DND-41 (cell line): ENCODE measurements around the gene HTR2C.
"Not testable (repeated sequence)": the region's sequence is repeated elsewhere in the genome, so short reads cannot be mapped to it uniquely, and the experiment has no call there.

Experiments
- ATAC-seq: fragments of 200-7000 bp; cut with Tn5 transposase; 3 replicates; pipeline ENCODE4 v1.9.1; 2021; ENCODE audit warnings: low read depth; ENCODE audit not compliant: insufficient read depth
- DNase-seq: peaks from one replicate; pipeline ENCODE4 v3.0.0-alpha.2; 2020
- H2AFZ ChIP-seq: 2 replicates; pipeline ENCODE4 v1.6.0; 2012; ENCODE audit warnings: low read depth, low read length
- H3K27ac ChIP-seq: 2 replicates; pipeline ENCODE4 v1.5.1; 2012; ENCODE audit warnings: low read length, inconsistent platforms
- H3K27me3 ChIP-seq: fragments of 200-600 bp; sonication (generic); 2 replicates; pipeline ENCODE4 v1.6.0; 2012; ENCODE audit warnings: low read length, mild to moderate bottlenecking, inconsistent platforms; ENCODE audit not compliant: insufficient read depth, poor library complexity
- H3K36me3 ChIP-seq: 2 replicates; pipeline ENCODE4 v1.5.1; 2012; ENCODE audit warnings: low read length, inconsistent platforms; ENCODE audit not compliant: insufficient read depth
- H3K4me1 ChIP-seq: 2 replicates; pipeline ENCODE4 v1.5.1; 2012; ENCODE audit warnings: mild to moderate bottlenecking, low read length; ENCODE audit not compliant: insufficient read depth
- H3K4me2 ChIP-seq: 2 replicates; pipeline ENCODE4 v1.6.0; 2012; ENCODE audit warnings: mild to moderate bottlenecking, moderate library complexity, low read length, inconsistent platforms; ENCODE audit not compliant: insufficient read depth
- H3K4me3 ChIP-seq, 2 experiments: fragments of 200-600 bp in 1 of 2; shearing (Covaris generic) in 1 of 2; 2 replicates each; pipeline ENCODE4 v1.5.1; 2012 to 2016; ENCODE audit warnings: inconsistent platforms in 2 of 2, low read length in 2 of 2, mild to moderate bottlenecking in 2 of 2, low read depth in 1 of 2, moderate library complexity in 1 of 2
- H3K79me2 ChIP-seq: 2 replicates; pipeline ENCODE4 v1.6.0; 2012; ENCODE audit warnings: low read length, inconsistent platforms; ENCODE audit not compliant: insufficient read depth
- H3K9ac ChIP-seq: 2 replicates; pipeline ENCODE4 v1.6.0; 2012; ENCODE audit warnings: low read depth, mild to moderate bottlenecking, inconsistent platforms, low read length, moderate library complexity
- H3K9me3 ChIP-seq: 2 replicates; pipeline ENCODE4 v1.5.1; 2012; ENCODE audit warnings: low read length, moderate library complexity, mild to moderate bottlenecking, inconsistent platforms; ENCODE audit not compliant: insufficient read depth, severe bottlenecking
- H4K20me1 ChIP-seq: 2 replicates; pipeline ENCODE4 v1.6.0; 2012; ENCODE audit warnings: low read length; ENCODE audit not compliant: insufficient read depth
- CTCF ChIP-seq: IDR thresholded peaks from 2 replicates; pipeline ENCODE4 v1.5.1; 2012; ENCODE audit warnings: borderline replicate concordance, low read length, moderate library complexity, mild to moderate bottlenecking; ENCODE audit not compliant: poor library complexity, severe bottlenecking; ENCODE audit errors: extremely low read depth
- EZH2 ChIP-seq: IDR thresholded peaks from 3 replicates; pipeline ENCODE4 v1.6.1; 2012; ENCODE audit warnings: borderline replicate concordance, low read depth, mild to moderate bottlenecking, moderate library complexity, low read length, inconsistent platforms; ENCODE audit not compliant: severe bottlenecking

Gene HTR2C

GRCh38 chrX:114626323-114626722 lies 42.4 kb downstream of the HTR2C start:
- Histone ChIP-seq H3K27me3 (no peaks in the 10 kb centered on the region), H3K27ac (no peak overlapping the region), H3K9me3 (no peaks in the 10 kb centered on the region), H3K36me3 (no peaks in the 10 kb centered on the region), H2AFZ (no peak overlapping the region), H3K4me1 (no peaks in the 10 kb centered on the region), H4K20me1 (no peaks in the 10 kb centered on the region), H3K79me2 (no peaks in the 10 kb centered on the region), H3K4me3 (no peak overlapping the region), H3K4me2 (no peak overlapping the region), H3K9ac (no peak overlapping the region)
- TF ChIP-seq EZH2: no peak
- no peak for TF ChIP-seq CTCF
- ATAC-seq: no peak
- DNase-seq: no peak

- H3K9ac ChIP-seq: no peak overlapping the region
- no peaks in the 10 kb centered on the region for H3K79me2 ChIP-seq
- H3K27ac ChIP-seq: no peak overlapping the region
- H3K4me2 ChIP-seq: no peak overlapping the region
- no peaks in the 10 kb centered on the region for H3K4me1 ChIP-seq
- H3K4me3 ChIP-seq: no peak overlapping the region
- DNase-seq (no peak), ATAC-seq (no peak)
- no peaks in the 10 kb centered on the region for H4K20me1 ChIP-seq
- no peak for TF ChIP-seq CTCF
- no peak for TF ChIP-seq EZH2
- no peaks in the 10 kb centered on the region for H3K9me3 ChIP-seq
- H3K36me3 ChIP-seq: no peaks in the 10 kb centered on the region
- no peaks in the 10 kb centered on the region for H3K27me3 ChIP-seq
- no peak overlapping the region for H2AFZ ChIP-seq
Measured at GRCh38 chrX:114635986-114636385, 52.1 kb downstream of the HTR2C start.

GRCh38 chrX:114650351-114650750 lies 66.5 kb downstream of the HTR2C start:
- H3K4me1 ChIP-seq: no peaks in the 10 kb centered on the region
- H3K4me2 ChIP-seq: no peak overlapping the region
- no peaks in the 10 kb centered on the region for H4K20me1 ChIP-seq
- TF ChIP-seq CTCF: no peak
- TF ChIP-seq EZH2: no peak
- ATAC-seq: no peak
- DNase-seq: no peak
- no peaks in the 10 kb centered on the region for H3K9me3 ChIP-seq
- no peak overlapping the region for H3K27ac ChIP-seq
- H3K4me3 ChIP-seq: no peak overlapping the region
- H3K9ac ChIP-seq: no peak overlapping the region
- H3K27me3 ChIP-seq: no peaks in the 10 kb centered on the region
- H3K79me2 ChIP-seq: no peaks in the 10 kb centered on the region
- H2AFZ ChIP-seq: no peak overlapping the region
- no peaks in the 10 kb centered on the region for H3K36me3 ChIP-seq

GRCh38 chrX:114675365-114675764 lies 91.5 kb downstream of the HTR2C start:
- ATAC-seq: no peak
- H3K9me3 ChIP-seq: no peaks in the 10 kb centered on the region
- no peaks in the 10 kb centered on the region for H4K20me1 ChIP-seq
- H3K4me3 ChIP-seq: no peak overlapping the region
- no peaks in the 10 kb centered on the region for H3K36me3 ChIP-seq
- H3K79me2 ChIP-seq: no peaks in the 10 kb centered on the region
- H3K27ac ChIP-seq: no peak overlapping the region
- no peaks in the 10 kb centered on the region for H3K27me3 ChIP-seq
- no peak overlapping the region for H2AFZ ChIP-seq
- H3K9ac ChIP-seq: no peak overlapping the region
- H3K4me2 ChIP-seq: no peak overlapping the region
- DNase-seq: no peak
- TF ChIP-seq EZH2: no peak
- TF ChIP-seq CTCF: no peak
- H3K4me1 ChIP-seq: no peaks in the 10 kb centered on the region

- H3K36me3 ChIP-seq, H3K9ac ChIP-seq, DNase-seq: not testable (repeated sequence)
Measured at GRCh38 chrX:114700533-114700932, 116.6 kb downstream of the HTR2C start.

More at GRCh38 chrX:114700533-114700932, 116.6 kb downstream of the HTR2C start:
- not testable (repeated sequence) for H4K20me1 ChIP-seq, H3K79me2 ChIP-seq, H3K4me1 ChIP-seq, H3K27ac ChIP-seq, H3K4me2 ChIP-seq, H3K4me3 ChIP-seq, H3K27me3 ChIP-seq, H2AFZ ChIP-seq, ATAC-seq, H3K9me3 ChIP-seq
